HepG2 (cell line): ENCODE results near the gene XPR1.

Experiments used
- MAX ChIP-seq: IDR thresholded peaks from 2 replicates; pipeline ENCODE4 v1.6.1; 2012; ENCODE audit warnings: inconsistent platforms
- TBP ChIP-seq: sonication (generic); formaldehyde crosslinking; IDR thresholded peaks from 2 replicates; pipeline ENCODE4 v1.5.0; 2020; ENCODE audit warnings: missing genetic modification reagents
- ZBTB34 ChIP-seq: sonication (generic); formaldehyde crosslinking; IDR thresholded peaks from 2 replicates; pipeline ENCODE4 v1.8.0; 2022; ENCODE audit warnings: mild to moderate bottlenecking, missing genetic modification reagents
- ZFX ChIP-seq: sonication (generic); formaldehyde crosslinking; IDR thresholded peaks from 2 replicates; pipeline ENCODE4 v1.4.0; 2020; ENCODE audit warnings: mild to moderate bottlenecking, low read depth, missing genetic modification reagents, moderate library complexity
- ZNF225 ChIP-seq: sonication (generic); formaldehyde crosslinking; IDR thresholded peaks from 2 replicates; pipeline ENCODE4 v1.4.0; 2020; ENCODE audit warnings: mild to moderate bottlenecking, missing genetic modification reagents
- ZNF317 ChIP-seq: sonication (generic); formaldehyde crosslinking; IDR thresholded peaks from 2 replicates; pipeline ENCODE4 v1.5.0; 2020; ENCODE audit warnings: mild to moderate bottlenecking, missing genetic modification reagents
- ZNF350 ChIP-seq: sonication (generic); formaldehyde crosslinking; IDR thresholded peaks from 2 replicates; pipeline ENCODE4 v1.4.0; 2020; ENCODE audit warnings: mild to moderate bottlenecking, low read depth, missing genetic modification reagents, borderline replicate concordance

- TF ChIP-seq MAX: peak; percentile 82
- TF ChIP-seq ZBTB34 (CRISPR knock-in tag): no peak
- peak; percentile 31; the same call in 1 of the 2 replicates for TF ChIP-seq ZFX
- 0 out of 2 replicates have a peak, but pooled peaks have one; percentile 26 for TF ChIP-seq ZNF317 (CRISPR knock-in tag)
- TF ChIP-seq ZNF225 (CRISPR knock-in tag): no peak
- TF ChIP-seq ZNF350 (CRISPR knock-in tag): no peak
- no peak for TF ChIP-seq TBP (CRISPR knock-in tag)
Observed at GRCh38 chr1:180925471-180926051, 293.7 kb downstream of the XPR1 start.
